Vagina (tissue), 2 donors: ENCODE measurements around the gene SCARB2.

Experiments used
- POLR2A ChIP-seq, 2 donors: fragments of 450-650 bp; IDR thresholded peaks; one replicate each; pipeline ENCODE4 v1.6.1; 2017; ENCODE audit warnings: antibody characterized with exemption in 2 of 2, mild to moderate bottlenecking in 2 of 2, moderate library complexity in 2 of 2
- POLR2AphosphoS5 ChIP-seq, 2 donors: sonication (generic); formaldehyde crosslinking; IDR thresholded peaks; one replicate each; pipeline ENCODE4 v1.9.0; 2017; ENCODE audit warnings: antibody characterized with exemption in 2 of 2, mild to moderate bottlenecking in 2 of 2, low read depth in 1 of 2; ENCODE audit not compliant: insufficient read depth in 1 of 2
- TF ChIP-seq, protein P1 (sequence below), 3 experiments: fragments of 450-650 bp in 2 of 3; fragments of 200-600 bp in 1 of 3; sonication (generic) in 1 of 3; IDR thresholded peaks; one replicate each; pipeline ENCODE4 v1.5.1; 2017 to 2019; ENCODE audit warnings: antibody characterized with exemption in 3 of 3, mild to moderate bottlenecking in 2 of 3, moderate library complexity in 2 of 3

DNA sequence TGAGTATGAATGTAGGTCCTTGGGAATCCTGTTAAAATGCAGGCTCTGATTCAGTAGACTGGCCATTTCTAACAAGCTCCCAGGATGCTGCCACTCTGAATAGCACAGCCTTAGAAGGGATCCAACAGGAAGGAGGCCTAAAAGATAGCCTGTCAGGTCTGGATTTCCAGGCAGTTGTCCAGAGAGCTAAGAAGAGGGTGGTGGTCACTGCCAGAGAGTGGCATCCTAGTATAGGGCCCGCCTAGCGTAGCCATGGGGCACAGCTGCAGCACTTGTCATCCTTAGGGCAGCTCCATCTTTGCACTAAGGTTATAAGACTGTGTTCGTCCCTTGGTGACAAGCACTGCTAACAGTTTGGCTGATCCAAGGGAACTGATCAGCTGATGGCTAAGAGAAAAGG lies 44.9 kb downstream of the SCARB2 start:
- TF ChIP-seq, protein P1, sequence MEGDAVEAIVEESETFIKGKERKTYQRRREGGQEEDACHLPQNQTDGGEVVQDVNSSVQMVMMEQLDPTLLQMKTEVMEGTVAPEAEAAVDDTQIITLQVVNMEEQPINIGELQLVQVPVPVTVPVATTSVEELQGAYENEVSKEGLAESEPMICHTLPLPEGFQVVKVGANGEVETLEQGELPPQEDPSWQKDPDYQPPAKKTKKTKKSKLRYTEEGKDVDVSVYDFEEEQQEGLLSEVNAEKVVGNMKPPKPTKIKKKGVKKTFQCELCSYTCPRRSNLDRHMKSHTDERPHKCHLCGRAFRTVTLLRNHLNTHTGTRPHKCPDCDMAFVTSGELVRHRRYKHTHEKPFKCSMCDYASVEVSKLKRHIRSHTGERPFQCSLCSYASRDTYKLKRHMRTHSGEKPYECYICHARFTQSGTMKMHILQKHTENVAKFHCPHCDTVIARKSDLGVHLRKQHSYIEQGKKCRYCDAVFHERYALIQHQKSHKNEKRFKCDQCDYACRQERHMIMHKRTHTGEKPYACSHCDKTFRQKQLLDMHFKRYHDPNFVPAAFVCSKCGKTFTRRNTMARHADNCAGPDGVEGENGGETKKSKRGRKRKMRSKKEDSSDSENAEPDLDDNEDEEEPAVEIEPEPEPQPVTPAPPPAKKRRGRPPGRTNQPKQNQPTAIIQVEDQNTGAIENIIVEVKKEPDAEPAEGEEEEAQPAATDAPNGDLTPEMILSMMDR (IDR thresholded peaks at IDR 0.05), result no peak
- no peak for TF ChIP-seq POLR2A (IDR thresholded peaks at IDR 0.05)
- TF ChIP-seq POLR2AphosphoS5 (IDR thresholded peaks at IDR 0.05; ENCODE audit: insufficient read depth in 1 of 2, low read depth in 1 of 2), result no peak
